ENCODE results near the gene SIX3. TPM values are rescaled to one million over a fixed set of nuclear protein-coding genes. Genes with fewer than 3 reads are reported as not detected.

Gene SIX3
- total RNA-seq, 1 experiment from 2014 or later, result 1.4 TPM

DNA sequence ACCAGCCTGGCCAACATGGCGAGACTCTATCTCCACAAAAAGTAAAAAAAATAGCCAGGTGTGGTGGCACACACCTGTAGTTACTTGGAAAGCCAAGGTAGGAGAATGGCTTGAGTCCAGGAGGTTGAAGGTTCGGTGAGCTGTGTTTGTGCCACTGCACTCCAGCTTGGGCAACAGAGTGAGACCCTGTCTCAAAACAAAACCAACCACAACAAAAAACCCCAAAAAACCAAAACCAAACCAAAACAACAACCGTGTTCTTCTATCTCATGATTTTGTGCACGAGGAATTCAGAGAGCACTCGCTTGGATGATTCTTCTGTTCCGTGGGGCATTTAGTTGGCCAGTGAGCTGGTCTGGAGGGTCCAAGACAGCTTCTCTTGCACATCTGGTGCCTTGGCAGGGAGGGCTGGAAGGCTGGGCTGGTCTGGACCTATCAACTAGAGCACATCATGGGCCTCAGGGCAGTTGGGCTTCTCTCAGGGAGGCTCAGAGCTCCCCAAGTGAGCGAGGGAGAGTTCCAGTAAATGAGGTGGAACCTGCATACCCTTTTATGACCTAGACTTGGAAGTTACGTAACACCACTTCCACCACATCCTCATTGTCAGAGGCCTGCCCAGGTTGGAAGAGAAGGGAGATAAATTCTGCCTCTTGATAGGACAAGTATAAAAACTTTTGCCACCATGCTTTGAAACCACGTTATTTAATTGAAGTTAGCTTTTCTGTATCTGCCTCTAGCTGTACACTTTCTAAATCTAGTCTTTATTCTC lies 42.5 kb downstream of the SIX3 start:
- no TSS peak for BruUV-seq (replicated peaks)

GRCh38 chr2:44989176-44989575 lies 47.7 kb downstream of the SIX3 start:
- Histone ChIP-seq H3K9me2 (ENCODE audit: insufficient read depth) (no peaks in the 10 kb centered on the region), H3K27ac (no peak overlapping the region), H2AFZ (no peak overlapping the region), H3K4me2 (no peak overlapping the region), H3K36me3 (ENCODE audit: low read depth) (no peaks in the 10 kb centered on the region), H3K9me3 (ENCODE audit: insufficient read depth, low read depth) (peaks cover 19% of the 10 kb centered on the region; the same call in 1 of the 2 replicates), H3K4me1 (replicated peaks; ENCODE audit: insufficient read depth) (no peaks in the 10 kb centered on the region), H3K79me2 (ENCODE audit: low read depth) (no peaks in the 10 kb centered on the region), H3F3A (ENCODE audit: insufficient read depth, low read depth) (no peaks in the 10 kb centered on the region), H4K20me1 (ENCODE audit: insufficient read depth) (no peaks in the 10 kb centered on the region), H3K4me3 (no peak overlapping the region), H3K27me3 (ENCODE audit: insufficient read depth, low read depth) (no peaks in the 10 kb centered on the region)
- CTCF ChIA-PET, result no interaction called here
- BruUV-seq (replicated peaks), result no TSS peak
- TF ChIP-seq EZH2 (IDR thresholded peaks at IDR 0.05; ENCODE audit: low read depth), result no peak
- TF ChIP-seq, protein P1, sequence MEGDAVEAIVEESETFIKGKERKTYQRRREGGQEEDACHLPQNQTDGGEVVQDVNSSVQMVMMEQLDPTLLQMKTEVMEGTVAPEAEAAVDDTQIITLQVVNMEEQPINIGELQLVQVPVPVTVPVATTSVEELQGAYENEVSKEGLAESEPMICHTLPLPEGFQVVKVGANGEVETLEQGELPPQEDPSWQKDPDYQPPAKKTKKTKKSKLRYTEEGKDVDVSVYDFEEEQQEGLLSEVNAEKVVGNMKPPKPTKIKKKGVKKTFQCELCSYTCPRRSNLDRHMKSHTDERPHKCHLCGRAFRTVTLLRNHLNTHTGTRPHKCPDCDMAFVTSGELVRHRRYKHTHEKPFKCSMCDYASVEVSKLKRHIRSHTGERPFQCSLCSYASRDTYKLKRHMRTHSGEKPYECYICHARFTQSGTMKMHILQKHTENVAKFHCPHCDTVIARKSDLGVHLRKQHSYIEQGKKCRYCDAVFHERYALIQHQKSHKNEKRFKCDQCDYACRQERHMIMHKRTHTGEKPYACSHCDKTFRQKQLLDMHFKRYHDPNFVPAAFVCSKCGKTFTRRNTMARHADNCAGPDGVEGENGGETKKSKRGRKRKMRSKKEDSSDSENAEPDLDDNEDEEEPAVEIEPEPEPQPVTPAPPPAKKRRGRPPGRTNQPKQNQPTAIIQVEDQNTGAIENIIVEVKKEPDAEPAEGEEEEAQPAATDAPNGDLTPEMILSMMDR (conservative IDR thresholded peaks at IDR 0.05), result no peak
- DNase-seq, result peak in 1 of 2 experiments; percentile 11
- POLR2A ChIA-PET (ENCODE audit: unreplicated experiment), result no interaction called here
- intact Hi-C loops (cut with micrococcal nuclease; ENCODE audit: unreplicated experiment), result no loop called here

More for the DNA sequence above, 42.5 kb downstream of the SIX3 start:
- H3K36me3 ChIP-seq (ENCODE audit: low read depth), result no peaks in the 10 kb centered on the region
- CTCF ChIA-PET, result interaction anchor here (0.6 to 0.7 kb wide), 3 partner anchors 13 to 613 kb away, joined by 3 to 7 read pairs (median 4); no protein-coding TSS in a partner anchor
- H3K79me2 ChIP-seq (ENCODE audit: low read depth), result no peaks in the 10 kb centered on the region
- no peaks in the 10 kb centered on the region for H3F3A ChIP-seq (ENCODE audit: insufficient read depth, low read depth)
- H3K4me2 ChIP-seq, result no peak overlapping the region
- POLR2A ChIA-PET (ENCODE audit: unreplicated experiment), result no interaction called here
- no peaks in the 10 kb centered on the region for H3K27me3 ChIP-seq (ENCODE audit: insufficient read depth, low read depth)
- no peak overlapping the region for H3K4me3 ChIP-seq
- intact Hi-C loops (cut with micrococcal nuclease; ENCODE audit: unreplicated experiment), result loop anchor here (5.0 kb wide), 3 partner anchors 43 to 953 kb away; no protein-coding TSS in a partner anchor
- TF ChIP-seq, protein P1 (conservative IDR thresholded peaks at IDR 0.05), result no peak
- no peak for TF ChIP-seq EZH2 (IDR thresholded peaks at IDR 0.05; ENCODE audit: low read depth)
- H3K4me1 ChIP-seq (replicated peaks; ENCODE audit: insufficient read depth), result no peaks in the 10 kb centered on the region
- no peak overlapping the region for H3K27ac ChIP-seq
- no peaks in the 10 kb centered on the region for H3K9me2 ChIP-seq (ENCODE audit: insufficient read depth)
- no peaks in the 10 kb centered on the region for H4K20me1 ChIP-seq (ENCODE audit: insufficient read depth)
- no peak overlapping the region for H2AFZ ChIP-seq
- DNase-seq, result no peak
- H3K9me3 ChIP-seq (ENCODE audit: insufficient read depth, low read depth), result peaks cover 22% of the 10 kb centered on the region; the same call in 1 of the 2 replicates

DNA sequence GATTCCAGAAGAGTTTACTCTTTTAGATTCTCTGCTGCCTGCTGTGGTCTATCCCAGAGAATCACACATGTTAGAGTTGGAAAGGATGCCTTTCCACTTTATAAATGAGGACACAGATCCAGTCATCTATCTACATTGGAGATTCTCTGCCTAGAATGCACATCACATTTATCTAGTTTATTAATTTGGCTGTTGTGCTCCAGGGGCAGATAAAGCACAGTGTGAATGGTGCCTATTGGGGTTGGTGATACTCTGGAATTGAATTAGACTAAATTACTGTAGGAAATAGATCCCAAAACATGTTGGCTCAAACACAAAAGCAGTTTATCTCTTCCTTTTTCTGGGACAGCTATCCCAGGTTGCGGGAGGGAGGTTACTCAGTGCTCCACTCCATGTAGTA lies 52.9 kb downstream of the SIX3 start:
- TF ChIP-seq, protein P1 (conservative IDR thresholded peaks at IDR 0.05), result no peak
- no peak for TF ChIP-seq EZH2 (IDR thresholded peaks at IDR 0.05; ENCODE audit: low read depth)
- no peaks in the 10 kb centered on the region for H3K4me1 ChIP-seq (replicated peaks; ENCODE audit: insufficient read depth)
- H3K79me2 ChIP-seq (ENCODE audit: low read depth), result no peaks in the 10 kb centered on the region
- H3F3A ChIP-seq (ENCODE audit: insufficient read depth, low read depth), result no peaks in the 10 kb centered on the region
- CTCF ChIA-PET, result no interaction called here
- H3K27ac ChIP-seq, result no peak overlapping the region
- no peaks in the 10 kb centered on the region for H3K9me2 ChIP-seq (ENCODE audit: insufficient read depth)
- no TSS peak for BruUV-seq (replicated peaks)
- POLR2A ChIA-PET (ENCODE audit: unreplicated experiment), result no interaction called here
- no peak overlapping the region for H3K4me2 ChIP-seq
- no peak overlapping the region for H2AFZ ChIP-seq
- intact Hi-C loops (cut with micrococcal nuclease; ENCODE audit: unreplicated experiment), result no loop called here
- no peak for DNase-seq
- no peaks in the 10 kb centered on the region for H3K36me3 ChIP-seq (ENCODE audit: low read depth)
- no peak overlapping the region for H3K4me3 ChIP-seq
- H3K9me3 ChIP-seq (ENCODE audit: insufficient read depth, low read depth), result no peaks in the 10 kb centered on the region
- H4K20me1 ChIP-seq (ENCODE audit: insufficient read depth), result no peaks in the 10 kb centered on the region
- no peaks in the 10 kb centered on the region for H3K27me3 ChIP-seq (ENCODE audit: insufficient read depth, low read depth)

Other genes with a start within 250 kb of the SIX3 start
- gene SIX2, start 67.8 kb downstream of the SIX3 start, total RNA-seq (2021), result 10.2 and 11.9 TPM in 2 replicates

Measured in PC-9 (cell line).